Right lobe of liver (tissue), 4 donors: ENCODE results near the gene KCNH5.

Experiments used
- CTCF ChIP-seq, 4 donors: fragments of 200-600 bp in 3 of 4; fragments of 450-650 bp in 1 of 4; IDR thresholded peaks; one replicate each; pipeline versions ENCODE4 v1.5.1 to v1.8.0; 2016 to 2022; ENCODE audit warnings: antibody characterized with exemption in 4 of 4, mild to moderate bottlenecking in 2 of 4
- POLR2A ChIP-seq: fragments of 450-650 bp; IDR thresholded peaks from one replicate; pipeline ENCODE4 v1.6.1; 2017; ENCODE audit warnings: antibody characterized with exemption, mild to moderate bottlenecking
- donor health status: DM: no; HTN: no; CAD: no.
- donor health status: DM: no; HTN: no; CAD: no.
- donor health status: DM: no; HTN: yes; CAD: no.

- TF ChIP-seq POLR2A (no peak), CTCF (IDR thresholded peaks at IDR 0.05) (no peak)
Observed at GRCh38 chr14:62662811-62663455, 382.3 kb downstream of the KCNH5 start.
